ENCODE measurements around the gene PCNA.
A peak's percentile ranks its signal among the peaks of the same experiment; 100 is the strongest.

The PCNA gene

GRCh38 chr20:5126512-5127203 lies 6.9 kb upstream of the PCNA start, which contains the start of gene CDS2:
CDS2 (plus strand) TSS chr20:5127008; CDS start chr20:5127093, 85 bp downstream.
- TF ChIP-seq CTCF (IDR thresholded peaks at IDR 0.05; ENCODE audit: low read length): peak; percentile 61
- no peak for TF ChIP-seq EZH2 (IDR thresholded peaks at IDR 0.05; ENCODE audit: borderline replicate concordance, low read length)
- Histone ChIP-seq H3K4me1 (ENCODE audit: insufficient read depth, low read length, severe bottlenecking) (peaks cover 38% of the 10 kb centered on the region), H3K27me3 (ENCODE audit: insufficient read depth, low read length) (no peaks in the 10 kb centered on the region), H2AFZ (ENCODE audit: low read length) (0 out of 2 replicates have a peak within 1 kb of the TSS, but pooled peaks have one; percentile 36), H3F3A (ENCODE audit: insufficient read depth, low read length) (no peaks in the 10 kb centered on the region), H3K27ac (ENCODE audit: low read depth, low read length, poor library complexity, severe bottlenecking) (peak within 1 kb of the TSS; percentile 73), H3K4me3 (ENCODE audit: low read depth, low read length, poor library complexity, severe bottlenecking) (peak within 1 kb of the TSS; percentile 67), H4K20me1 (ENCODE audit: insufficient read depth, low read length) (no peaks in the 10 kb centered on the region), H3K79me2 (ENCODE audit: insufficient read depth, low read length) (peaks cover 20% of the 10 kb centered on the region; the same call in 1 of the 2 replicates), H3K9me2 (ENCODE audit: low read depth, low read length) (no peaks in the 10 kb centered on the region), H3K4me2 (ENCODE audit: low read length) (peak within 1 kb of the TSS; percentile 84), H3K9me3 (ENCODE audit: low read length) (no peaks in the 10 kb centered on the region), H3K36me3 (ENCODE audit: insufficient read depth, low read length) (no peaks in the 10 kb centered on the region), H3K9ac (ENCODE audit: low read length) (peak within 1 kb of the TSS; percentile 72)

- H3K36me3 ChIP-seq (ENCODE audit: insufficient read depth, low read length): peaks cover 13% of the 10 kb centered on the region
- no peak overlapping the region for H2AFZ ChIP-seq (ENCODE audit: low read length)
- H3K4me2 ChIP-seq (ENCODE audit: low read length): no peak overlapping the region
- 0 out of 2 replicates have a peak, but pooled peaks cover 6% of the 10 kb centered on the region for H3F3A ChIP-seq (ENCODE audit: insufficient read depth, low read length)
- H3K4me3 ChIP-seq (ENCODE audit: low read depth, low read length, poor library complexity, severe bottlenecking): no peak overlapping the region
- H3K9me3 ChIP-seq (ENCODE audit: low read length): no peaks in the 10 kb centered on the region
- peaks cover 34% of the 10 kb centered on the region for H3K4me1 ChIP-seq (ENCODE audit: insufficient read depth, low read length, severe bottlenecking)
- H3K79me2 ChIP-seq (ENCODE audit: insufficient read depth, low read length): peaks cover 14% of the 10 kb centered on the region
- no peak overlapping the region for H3K9ac ChIP-seq (ENCODE audit: low read length)
- no peaks in the 10 kb centered on the region for H3K9me2 ChIP-seq (ENCODE audit: low read depth, low read length)
- H3K27me3 ChIP-seq (ENCODE audit: insufficient read depth, low read length): no peaks in the 10 kb centered on the region
- H4K20me1 ChIP-seq (ENCODE audit: insufficient read depth, low read length): 0 out of 2 replicates have a peak, but pooled peaks cover 4% of the 10 kb centered on the region
- TF ChIP-seq EZH2 (IDR thresholded peaks at IDR 0.05; ENCODE audit: borderline replicate concordance, low read length) (no peak), CTCF (IDR thresholded peaks at IDR 0.05; ENCODE audit: low read length) (no peak)
- H3K27ac ChIP-seq (ENCODE audit: low read depth, low read length, poor library complexity, severe bottlenecking): peak overlapping the region; percentile 9
These were observed 3.1 kb upstream of the PCNA start for GRCh38 chr20:5122873-5123260.

- Histone ChIP-seq H4K20me1 (ENCODE audit: insufficient read depth, low read length) (peaks cover 6% of the 10 kb centered on the region; the same call in 1 of the 2 replicates), H3K36me3 (ENCODE audit: insufficient read depth, low read length) (peaks cover 40% of the 10 kb centered on the region), H3K4me1 (ENCODE audit: insufficient read depth, low read length, severe bottlenecking) (peaks cover 51% of the 10 kb centered on the region), H2AFZ (ENCODE audit: low read length) (no peak overlapping the region), H3K79me2 (ENCODE audit: insufficient read depth, low read length) (peaks cover 24% of the 10 kb centered on the region), H3K9me2 (ENCODE audit: low read depth, low read length) (no peaks in the 10 kb centered on the region), H3K4me3 (ENCODE audit: low read depth, low read length, poor library complexity, severe bottlenecking) (peak overlapping the region; percentile 77), H3F3A (ENCODE audit: insufficient read depth, low read length) (peaks cover 28% of the 10 kb centered on the region), H3K27ac (ENCODE audit: low read depth, low read length, poor library complexity, severe bottlenecking) (peak overlapping the region; percentile 90), H3K9ac (ENCODE audit: low read length) (peak overlapping the region; percentile 84), H3K4me2 (ENCODE audit: low read length) (peak overlapping the region; percentile 99), H3K9me3 (ENCODE audit: low read length) (no peaks in the 10 kb centered on the region), H3K27me3 (ENCODE audit: insufficient read depth, low read length) (no peaks in the 10 kb centered on the region)
- TF ChIP-seq EZH2 (IDR thresholded peaks at IDR 0.05; ENCODE audit: borderline replicate concordance, low read length): no peak
- no peak for TF ChIP-seq CTCF (IDR thresholded peaks at IDR 0.05; ENCODE audit: low read length)
These were observed 373 bp upstream of the PCNA start for GRCh38 chr20:5120185-5120476.

Data from OCI-LY1 (cell line).